Adrenal gland (tissue), 5 donors: Measurements from ENCODE around the gene RAPGEF4.

Experiments used
- CTCF ChIP-seq, 6 experiments: fragments of 450-650 bp in 4 of 6; fragments of 200-600 bp in 2 of 6; sonication (generic) in 1 of 6; IDR thresholded peaks; 1 replicate in 5 of 6; 2 replicates in 1 of 6; pipeline versions ENCODE4 v1.5.1 to v1.8.0; 2016 to 2021; ENCODE audit warnings: antibody characterized with exemption in 6 of 6, mild to moderate bottlenecking in 2 of 6, moderate library complexity in 1 of 6
- POLR2A ChIP-seq, 2 donors: fragments of 450-650 bp; IDR thresholded peaks; one replicate each; pipeline ENCODE4 v1.6.1; 2017; ENCODE audit warnings: antibody characterized with exemption in 2 of 2, mild to moderate bottlenecking in 2 of 2, moderate library complexity in 1 of 2
- donor health status: DM: no; HTN: no; CAD: no.

GRCh38 chr2:173091910-173092309, 356.3 kb downstream of the RAPGEF4 start:
- TF ChIP-seq POLR2A (IDR thresholded peaks at IDR 0.05) = no peak
- no peak for TF ChIP-seq CTCF (IDR thresholded peaks at IDR 0.05)
